Caco-2 (cell line): ENCODE data around the gene NAV3. TPM values are rescaled to one million over a fixed set of nuclear protein-coding genes. Genes with fewer than 3 reads are reported as not detected.

Experiments
- BruUV-seq: library from RNA; stranded (reverse); fragments of 400-500 nt; replicated peaks from 2 replicates; lab custom pipeline; 2021; lab: Mats Ljungman, UMichigan
- CTCF ChIA-PET: fragments of 300-600 bp; sonication (Branson Sonifier 250); formaldehyde crosslinking; loops from one replicate; lab custom pipeline; 2022; ENCODE audit warnings: antibody characterized with exemption; lab: Charles Lee
- POLR2A ChIA-PET: fragments of 300-600 bp; sonication (Branson Sonifier 250); formaldehyde crosslinking; loops from one replicate; lab custom pipeline; 2022; ENCODE audit warnings: antibody characterized with exemption; lab: Charles Lee
- DNase-seq, 2 experiments: peaks; one replicate each; pipeline versions ENCODE4 v3.0.0 to v3.0.0-alpha.2; 2020 to 2022
- H3K27me3 ChIP-seq: replicated peaks from 2 replicates; pipeline ENCODE4 v1.6.0; 2011; ENCODE audit warnings: low read length; ENCODE audit not compliant: control insufficient read depth, insufficient read depth
- H3K36me3 ChIP-seq: 2 replicates; pipeline ENCODE4 v1.5.1; 2011; ENCODE audit warnings: low read length; ENCODE audit not compliant: control insufficient read depth, insufficient read depth
- H3K4me1 ChIP-seq: fragments of 250-450 bp; sonication (Bioruptor Pico); 2 replicates; pipeline ENCODE4 v1.5.1; 2020; ENCODE audit warnings: mild to moderate bottlenecking
- H3K4me3 ChIP-seq: 2 replicates; pipeline ENCODE4 v1.5.1; 2011; ENCODE audit warnings: low read depth, mild to moderate bottlenecking, control low read depth, low read length
- H3K9me3 ChIP-seq: fragments of 250-450 bp; sonication (Bioruptor Pico); 2 replicates; pipeline ENCODE4 v1.5.1; 2020; ENCODE audit warnings: mild to moderate bottlenecking, moderate library complexity
- H3K27ac Mint-ChIP-seq: one replicate; pipeline ENCODE4 v1.8.0; 2022; ENCODE audit warnings: mixed read lengths; ENCODE audit not compliant: unreplicated experiment
- H3K27me3 Mint-ChIP-seq: one replicate; pipeline ENCODE4 v1.8.0; 2022; ENCODE audit warnings: mixed read lengths; ENCODE audit not compliant: insufficient read depth, unreplicated experiment
- H3K36me3 Mint-ChIP-seq: one replicate; pipeline ENCODE4 v1.8.0; 2022; ENCODE audit warnings: mild to moderate bottlenecking, mixed read lengths; ENCODE audit not compliant: insufficient read depth, unreplicated experiment
- H3K4me1 Mint-ChIP-seq: one replicate; pipeline ENCODE4 v1.8.0; 2022; ENCODE audit warnings: low read depth, mixed read lengths; ENCODE audit not compliant: unreplicated experiment
- H3K4me3 Mint-ChIP-seq: one replicate; pipeline ENCODE4 v1.8.0; 2022; ENCODE audit warnings: mild to moderate bottlenecking, moderate library complexity, mixed read lengths; ENCODE audit not compliant: unreplicated experiment
- H3K9me3 Mint-ChIP-seq: one replicate; pipeline ENCODE4 v1.8.0; 2022; ENCODE audit warnings: mixed read lengths; ENCODE audit not compliant: unreplicated experiment
- intact Hi-C: fragments of 100-400 bp; cut with micrococcal nuclease; formaldehyde crosslinking; loops from one replicate; pipeline ENCODE4 v1.10.0; 2022; ENCODE audit not compliant: unreplicated experiment
- total RNA-seq: library from RNA; stranded (reverse); gene quantifications from 2 replicates; pipeline ENCODE4 v1.2.3, GENCODE V29; 2022
- TF ChIP-seq, protein P1 (sequence below), 2 experiments: fragments of 200-600 bp in 1 of 2; IDR thresholded peaks; 1 replicate in 1 of 2; 2 replicates in 1 of 2; pipeline versions ENCODE4 v1.5.1 to v1.8.0; 2011 to 2022; ENCODE audit warnings: antibody characterized with exemption in 1 of 2, control low read depth in 1 of 2, inconsistent platforms in 1 of 2, low read depth in 1 of 2, low read length in 1 of 2, mild to moderate bottlenecking in 1 of 2, moderate library complexity in 1 of 2; ENCODE audit not compliant: insufficient read depth in 1 of 2, severe bottlenecking in 1 of 2, unreplicated experiment in 1 of 2

NAV3 gene
- total RNA-seq, 1 experiment from 2014 or later = 0.45 TPM

DNA sequence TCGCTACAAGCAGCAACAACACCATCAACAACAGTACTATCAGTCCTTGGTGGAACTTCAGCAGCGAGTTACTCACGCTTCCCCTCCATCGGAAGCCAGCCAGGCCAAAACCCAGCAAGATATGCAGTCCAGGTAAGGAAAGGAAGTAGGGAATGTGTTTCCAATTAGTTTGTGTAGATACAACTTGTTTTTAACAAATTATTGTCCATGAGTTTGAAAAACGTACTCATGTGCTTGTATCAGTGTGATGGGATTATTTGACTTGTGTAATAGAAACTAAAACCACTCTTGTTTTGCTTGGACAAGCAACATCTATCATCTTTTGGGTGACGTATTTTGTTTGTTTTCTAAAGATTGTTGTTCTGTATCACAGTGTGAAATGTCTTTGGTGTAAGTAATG is 137.9 kb downstream of the NAV3 start:
- Mint-ChIP-seq H3K4me1 (no peaks in the 10 kb centered on the region), H3K9me3 (no peaks in the 10 kb centered on the region), H3K27me3 (peaks cover 3% of the 10 kb centered on the region), H3K4me3 (no peak overlapping the region), H3K27ac (no peak overlapping the region), H3K36me3 (no peaks in the 10 kb centered on the region)
- CTCF ChIA-PET = interaction anchor here (0.6 kb wide), 1 partner anchor 41 kb away, joined by 3 read pairs; no protein-coding TSS in a partner anchor
- BruUV-seq = no TSS peak
- intact Hi-C loops = no loop called here
- Histone ChIP-seq H3K4me1 (no peaks in the 10 kb centered on the region), H3K36me3 (no peaks in the 10 kb centered on the region), H3K4me3 (no peak overlapping the region), H3K27me3 (no peaks in the 10 kb centered on the region), H3K9me3 (no peaks in the 10 kb centered on the region)
- POLR2A ChIA-PET = no interaction called here
- TF ChIP-seq, protein P1, sequence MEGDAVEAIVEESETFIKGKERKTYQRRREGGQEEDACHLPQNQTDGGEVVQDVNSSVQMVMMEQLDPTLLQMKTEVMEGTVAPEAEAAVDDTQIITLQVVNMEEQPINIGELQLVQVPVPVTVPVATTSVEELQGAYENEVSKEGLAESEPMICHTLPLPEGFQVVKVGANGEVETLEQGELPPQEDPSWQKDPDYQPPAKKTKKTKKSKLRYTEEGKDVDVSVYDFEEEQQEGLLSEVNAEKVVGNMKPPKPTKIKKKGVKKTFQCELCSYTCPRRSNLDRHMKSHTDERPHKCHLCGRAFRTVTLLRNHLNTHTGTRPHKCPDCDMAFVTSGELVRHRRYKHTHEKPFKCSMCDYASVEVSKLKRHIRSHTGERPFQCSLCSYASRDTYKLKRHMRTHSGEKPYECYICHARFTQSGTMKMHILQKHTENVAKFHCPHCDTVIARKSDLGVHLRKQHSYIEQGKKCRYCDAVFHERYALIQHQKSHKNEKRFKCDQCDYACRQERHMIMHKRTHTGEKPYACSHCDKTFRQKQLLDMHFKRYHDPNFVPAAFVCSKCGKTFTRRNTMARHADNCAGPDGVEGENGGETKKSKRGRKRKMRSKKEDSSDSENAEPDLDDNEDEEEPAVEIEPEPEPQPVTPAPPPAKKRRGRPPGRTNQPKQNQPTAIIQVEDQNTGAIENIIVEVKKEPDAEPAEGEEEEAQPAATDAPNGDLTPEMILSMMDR (IDR thresholded peaks at IDR 0.05; ENCODE audit: insufficient read depth in 1 of 2, low read depth in 1 of 2, low read length in 1 of 2, severe bottlenecking in 1 of 2, unreplicated experiment in 1 of 2) = no peak
- DNase-seq = no peak

DNA sequence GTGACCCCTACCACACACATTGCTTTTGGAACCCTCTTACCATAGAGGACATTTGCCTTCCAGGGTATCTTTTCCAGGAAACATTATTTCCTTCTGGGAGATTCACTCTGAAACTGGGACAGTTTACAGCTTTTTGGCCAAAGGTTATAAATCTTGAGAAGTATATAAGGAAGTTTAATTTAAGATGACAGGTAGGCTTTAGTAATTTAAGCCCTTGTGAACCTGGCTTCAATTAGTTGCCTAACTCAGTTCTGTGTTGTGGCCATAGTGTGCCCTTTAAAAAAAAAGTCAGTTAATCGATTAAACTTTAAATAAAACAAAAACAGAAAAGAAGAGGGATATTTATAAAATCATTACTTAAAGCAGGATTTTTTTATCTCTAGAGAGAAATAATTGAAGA is 142.9 kb downstream of the NAV3 start:
- Mint-ChIP-seq H3K27ac (no peak overlapping the region), H3K27me3 (no peaks in the 10 kb centered on the region), H3K4me1 (no peaks in the 10 kb centered on the region), H3K4me3 (no peak overlapping the region), H3K9me3 (no peaks in the 10 kb centered on the region), H3K36me3 (no peaks in the 10 kb centered on the region)
- Histone ChIP-seq H3K36me3 (no peaks in the 10 kb centered on the region), H3K27me3 (no peaks in the 10 kb centered on the region), H3K4me3 (no peak overlapping the region), H3K9me3 (no peaks in the 10 kb centered on the region), H3K4me1 (no peaks in the 10 kb centered on the region)
- intact Hi-C loops = no loop called here
- BruUV-seq = no TSS peak
- ChIA-PET CTCF (no interaction called here), POLR2A (no interaction called here)
- no peak for DNase-seq
- TF ChIP-seq, protein P1 (IDR thresholded peaks at IDR 0.05; ENCODE audit: insufficient read depth in 1 of 2, low read depth in 1 of 2, low read length in 1 of 2, severe bottlenecking in 1 of 2, unreplicated experiment in 1 of 2) = no peak

DNA sequence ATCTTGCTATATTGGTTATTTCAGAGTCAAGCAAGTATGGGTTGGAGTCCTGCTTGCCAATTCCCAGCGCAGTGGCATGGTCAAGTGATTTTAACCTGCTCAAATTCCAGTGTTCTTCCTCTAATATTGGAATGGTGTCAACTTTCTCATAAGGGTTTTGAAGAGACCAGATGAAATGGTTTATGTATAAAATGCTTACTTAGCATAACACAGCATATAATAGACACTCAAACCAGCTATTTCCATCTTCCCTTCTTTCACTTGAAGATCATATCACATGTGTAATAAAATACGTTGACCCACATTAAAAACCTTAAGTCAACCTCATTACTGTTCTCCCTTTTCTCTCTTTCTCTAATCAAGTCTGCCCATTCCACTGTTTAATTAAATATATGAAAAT is 144.0 kb downstream of the NAV3 start:
- intact Hi-C loops = no loop called here
- DNase-seq = no peak
- H3K4me1 ChIP-seq = no peaks in the 10 kb centered on the region
- H3K36me3 ChIP-seq = no peaks in the 10 kb centered on the region
- H3K4me1 Mint-ChIP-seq = no peaks in the 10 kb centered on the region
- no peaks in the 10 kb centered on the region for H3K36me3 Mint-ChIP-seq
- H3K9me3 ChIP-seq = no peaks in the 10 kb centered on the region
- no peaks in the 10 kb centered on the region for H3K9me3 Mint-ChIP-seq
- POLR2A ChIA-PET = no interaction called here
- H3K4me3 ChIP-seq = no peak overlapping the region
- H3K4me3 Mint-ChIP-seq = no peak overlapping the region
- H3K27ac Mint-ChIP-seq = no peak overlapping the region
- no peaks in the 10 kb centered on the region for H3K27me3 ChIP-seq
- CTCF ChIA-PET = no interaction called here
- no peaks in the 10 kb centered on the region for H3K27me3 Mint-ChIP-seq
- TF ChIP-seq, protein P1 (IDR thresholded peaks at IDR 0.05; ENCODE audit: insufficient read depth in 1 of 2, low read depth in 1 of 2, low read length in 1 of 2, severe bottlenecking in 1 of 2, unreplicated experiment in 1 of 2) = no peak
- BruUV-seq = no TSS peak
